ENCODE measurements around the gene TOP2B.

TOP2B gene, protein sequence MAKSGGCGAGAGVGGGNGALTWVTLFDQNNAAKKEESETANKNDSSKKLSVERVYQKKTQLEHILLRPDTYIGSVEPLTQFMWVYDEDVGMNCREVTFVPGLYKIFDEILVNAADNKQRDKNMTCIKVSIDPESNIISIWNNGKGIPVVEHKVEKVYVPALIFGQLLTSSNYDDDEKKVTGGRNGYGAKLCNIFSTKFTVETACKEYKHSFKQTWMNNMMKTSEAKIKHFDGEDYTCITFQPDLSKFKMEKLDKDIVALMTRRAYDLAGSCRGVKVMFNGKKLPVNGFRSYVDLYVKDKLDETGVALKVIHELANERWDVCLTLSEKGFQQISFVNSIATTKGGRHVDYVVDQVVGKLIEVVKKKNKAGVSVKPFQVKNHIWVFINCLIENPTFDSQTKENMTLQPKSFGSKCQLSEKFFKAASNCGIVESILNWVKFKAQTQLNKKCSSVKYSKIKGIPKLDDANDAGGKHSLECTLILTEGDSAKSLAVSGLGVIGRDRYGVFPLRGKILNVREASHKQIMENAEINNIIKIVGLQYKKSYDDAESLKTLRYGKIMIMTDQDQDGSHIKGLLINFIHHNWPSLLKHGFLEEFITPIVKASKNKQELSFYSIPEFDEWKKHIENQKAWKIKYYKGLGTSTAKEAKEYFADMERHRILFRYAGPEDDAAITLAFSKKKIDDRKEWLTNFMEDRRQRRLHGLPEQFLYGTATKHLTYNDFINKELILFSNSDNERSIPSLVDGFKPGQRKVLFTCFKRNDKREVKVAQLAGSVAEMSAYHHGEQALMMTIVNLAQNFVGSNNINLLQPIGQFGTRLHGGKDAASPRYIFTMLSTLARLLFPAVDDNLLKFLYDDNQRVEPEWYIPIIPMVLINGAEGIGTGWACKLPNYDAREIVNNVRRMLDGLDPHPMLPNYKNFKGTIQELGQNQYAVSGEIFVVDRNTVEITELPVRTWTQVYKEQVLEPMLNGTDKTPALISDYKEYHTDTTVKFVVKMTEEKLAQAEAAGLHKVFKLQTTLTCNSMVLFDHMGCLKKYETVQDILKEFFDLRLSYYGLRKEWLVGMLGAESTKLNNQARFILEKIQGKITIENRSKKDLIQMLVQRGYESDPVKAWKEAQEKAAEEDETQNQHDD (N-terminal part only)

DNA sequence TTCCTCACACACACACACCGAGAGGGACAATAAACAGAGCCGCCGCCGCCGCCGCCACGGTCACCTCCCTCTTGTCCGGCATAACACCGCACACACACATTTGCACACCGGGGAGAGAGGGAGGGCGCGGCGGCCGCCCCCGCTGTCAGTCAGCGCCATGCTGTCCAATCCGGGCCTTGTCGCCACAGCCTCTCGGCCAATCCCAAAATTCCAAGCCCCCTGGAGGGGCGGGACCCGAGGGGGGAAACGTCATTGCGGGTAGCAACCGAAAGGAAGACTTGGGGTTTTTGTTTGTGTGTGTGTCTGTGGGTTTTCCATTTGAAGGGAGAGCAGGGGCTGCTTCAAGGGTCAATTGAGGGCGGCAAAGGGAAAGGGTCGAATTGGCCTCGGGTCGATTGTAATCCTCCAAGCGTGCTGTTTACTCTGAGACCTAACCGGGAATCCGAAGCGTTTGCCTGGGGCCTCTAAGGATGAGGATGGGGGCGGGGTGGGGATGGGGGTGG lies at the start of gene TOP2B:
TOP2B (minus strand) TSS at position 96 of the 503 bp plus-strand sequence. CDS start 610 bp downstream, outside the sequence.
- peak; percentile 98 for DNase-seq

DNA sequence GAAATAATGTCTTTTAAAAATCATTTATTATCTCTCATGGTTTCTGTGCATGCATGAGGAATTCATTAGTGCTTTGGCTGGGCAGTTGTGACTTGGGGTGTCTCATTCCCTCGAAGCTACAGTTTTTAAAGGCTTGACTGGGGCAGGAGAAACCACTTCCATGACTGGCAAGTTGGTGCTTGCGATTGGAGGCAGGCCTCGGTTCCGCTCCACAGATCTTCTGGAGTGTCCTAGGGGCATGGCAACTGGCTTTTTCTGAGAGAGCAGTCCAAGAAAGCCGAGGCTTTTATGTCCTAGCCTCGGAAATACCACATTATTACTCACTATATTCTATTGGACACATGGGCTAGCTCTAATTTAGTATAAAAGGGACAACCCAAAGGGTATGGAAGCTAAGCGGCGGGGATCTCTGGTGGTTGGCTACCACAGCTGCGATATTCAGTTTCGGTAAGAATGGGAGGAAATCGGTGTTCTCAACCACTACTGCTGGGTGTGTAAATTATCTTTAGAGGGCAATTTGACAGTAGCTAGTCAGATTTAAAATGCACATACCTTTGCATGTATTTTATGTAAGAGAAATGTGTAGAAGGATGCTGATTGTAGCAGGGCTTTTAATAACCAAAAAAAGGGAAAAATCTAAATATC lies 48.8 kb upstream of the TOP2B start:
- DNase-seq, result no peak

DNA sequence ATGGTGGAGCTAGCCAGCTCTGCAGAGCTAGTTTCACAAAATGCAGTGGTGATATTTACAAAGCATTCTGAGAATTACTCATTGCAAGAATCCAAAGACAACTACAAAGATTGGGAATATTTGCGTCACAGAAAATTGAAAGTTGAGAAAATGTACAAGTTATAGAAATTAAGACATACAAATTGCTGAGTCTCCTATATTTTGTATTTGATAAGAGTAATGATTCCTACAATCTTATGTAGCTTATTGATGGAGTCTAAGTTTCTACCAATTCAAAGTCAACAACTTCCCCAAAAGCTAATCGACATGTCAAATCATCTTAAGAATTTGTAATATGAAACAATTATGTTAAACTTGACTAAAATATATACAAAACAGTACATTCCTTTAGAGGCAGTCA lies 46.4 kb upstream of the TOP2B start:
- no peak for DNase-seq

DNA sequence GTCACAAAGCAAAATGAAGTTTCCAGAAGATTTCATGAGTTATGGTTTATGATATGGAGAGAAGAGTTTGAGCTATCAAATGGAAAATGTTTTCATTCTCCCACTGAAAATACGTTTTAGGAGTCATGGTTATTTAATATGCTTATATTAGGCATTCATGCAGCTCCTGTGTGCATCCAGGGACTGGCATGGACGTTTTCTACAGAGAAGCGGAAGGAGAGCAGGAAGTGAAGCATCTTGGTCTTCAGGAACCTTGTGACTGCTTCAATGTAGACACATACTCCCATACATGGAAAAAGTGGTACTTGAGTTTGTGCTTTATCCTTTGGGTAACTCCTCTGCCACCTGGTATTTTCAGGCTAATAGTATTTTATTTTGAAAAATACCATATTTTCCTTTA lies 43.3 kb upstream of the TOP2B start:
- DNase-seq, result no peak

DNA sequence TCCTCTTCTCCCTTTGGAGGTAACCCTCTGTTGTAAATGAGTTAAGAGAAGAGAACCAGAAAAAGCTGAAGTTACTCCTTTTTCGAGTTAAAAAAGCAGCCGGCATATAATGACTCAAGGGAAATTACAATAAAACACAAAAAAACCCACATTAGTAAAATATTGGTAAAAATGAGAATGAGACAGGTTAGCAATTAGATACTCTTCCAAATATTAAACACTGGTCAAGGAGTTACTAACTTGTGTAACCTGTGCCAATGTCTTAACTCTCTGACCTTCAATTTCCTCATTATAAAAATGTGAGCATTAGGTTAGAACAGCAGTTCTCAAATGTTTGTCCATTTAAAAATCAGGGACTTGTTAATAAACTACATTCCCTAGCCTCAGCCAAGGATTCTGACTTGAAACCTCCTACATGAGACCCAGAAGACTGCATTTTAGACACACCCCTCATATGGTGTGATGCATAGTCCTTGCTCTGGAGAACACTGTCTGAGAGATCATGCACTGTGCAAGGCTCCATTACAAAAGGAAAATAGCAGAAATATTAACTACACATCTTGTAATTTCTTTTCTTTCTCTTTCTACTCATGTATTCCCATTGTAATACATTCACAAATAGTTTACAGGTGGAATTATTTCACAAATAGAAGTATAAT lies 42.7 kb upstream of the TOP2B start:
- DNase-seq, result no peak

DNA sequence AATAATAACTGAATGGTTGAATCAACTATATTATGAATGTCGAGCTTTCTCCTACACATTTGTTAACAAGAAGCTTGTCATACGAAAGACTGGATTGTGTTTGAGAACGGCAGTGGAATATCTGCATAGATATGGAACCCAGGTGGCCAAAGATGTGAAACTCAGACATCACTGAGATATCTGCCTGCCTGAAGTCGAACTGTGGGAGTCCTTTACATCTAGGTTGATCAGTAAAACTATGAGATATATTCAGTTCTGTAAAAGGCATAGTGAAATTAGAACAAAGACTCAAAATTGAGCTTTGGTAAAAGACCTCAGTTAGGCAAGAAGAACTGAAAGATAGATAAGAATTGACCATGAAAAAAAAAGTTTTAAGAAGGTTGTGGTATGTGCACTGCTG lies 41.5 kb upstream of the TOP2B start:
- DNase-seq, result no peak

DNA sequence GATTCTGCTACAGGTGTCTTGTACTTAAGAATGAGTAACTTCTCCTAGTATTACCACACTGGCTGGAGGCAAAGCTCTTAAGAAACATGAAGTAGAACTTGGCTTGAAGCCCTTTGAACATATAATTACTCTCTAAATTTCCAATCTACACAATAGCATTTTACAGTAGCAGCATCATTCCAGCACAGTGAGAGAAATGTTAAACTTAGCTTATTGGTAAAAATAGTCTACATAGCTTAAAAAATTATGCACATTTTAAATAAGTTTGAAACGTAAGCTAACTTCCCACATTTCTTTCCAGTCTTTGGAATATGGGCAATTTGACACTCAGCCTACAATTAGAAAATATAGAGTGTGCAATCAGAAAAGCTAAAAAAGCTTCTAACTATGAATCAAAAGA lies 32.8 kb upstream of the TOP2B start:
- DNase-seq, result no peak

DNA sequence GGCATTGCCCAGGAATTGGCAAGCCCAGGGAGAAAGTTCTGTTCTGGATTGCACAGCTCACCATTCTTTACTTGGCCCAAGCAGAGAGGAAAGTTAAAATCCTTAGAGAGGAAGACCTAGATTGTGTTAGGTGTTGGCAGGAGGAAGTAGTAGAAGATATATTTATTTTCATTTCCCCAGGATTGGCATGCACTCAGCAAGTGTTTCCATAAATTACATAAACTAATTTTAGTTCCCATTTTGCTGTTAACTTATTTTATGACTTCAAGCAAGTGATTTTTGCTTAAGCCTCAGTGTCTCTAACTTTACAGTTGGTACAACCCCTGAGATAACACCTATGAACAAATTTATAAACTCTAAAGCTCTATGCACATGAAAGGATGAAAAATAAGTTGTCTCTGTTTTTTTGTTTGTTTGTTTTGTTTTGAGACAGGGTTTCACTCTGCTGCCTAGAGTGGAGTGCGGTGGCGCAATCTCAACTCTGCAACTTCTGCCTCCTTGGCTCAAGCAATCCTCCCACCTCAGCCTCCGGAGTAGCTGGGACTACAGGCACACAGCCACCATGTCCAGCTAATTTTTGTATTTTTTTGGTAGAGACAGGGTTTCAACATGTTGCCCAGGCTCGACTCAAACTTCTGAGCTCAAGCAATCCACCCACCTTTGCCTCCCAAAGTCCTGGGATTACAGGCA lies 31.2 kb upstream of the TOP2B start:
- DNase-seq, result no peak

DNA sequence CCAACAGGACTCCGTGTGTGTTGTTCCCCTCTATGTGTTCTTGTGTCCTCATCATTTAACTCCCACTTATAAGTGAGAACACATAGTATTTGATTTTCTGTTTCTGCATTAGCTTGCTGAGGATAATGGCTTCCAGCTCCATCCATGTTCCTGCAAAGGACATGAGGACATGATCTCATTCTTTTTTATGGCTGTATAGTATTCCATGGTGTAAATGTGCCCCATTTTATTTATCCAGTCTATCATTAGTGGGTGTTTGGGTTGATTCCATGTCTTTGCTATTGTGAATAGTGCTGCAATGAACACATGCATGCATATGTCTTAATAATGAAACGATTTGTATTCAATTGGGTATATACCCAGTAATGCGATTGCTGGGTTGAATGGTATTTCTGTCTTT lies 28.5 kb upstream of the TOP2B start:
- DNase-seq, result no peak

DNA sequence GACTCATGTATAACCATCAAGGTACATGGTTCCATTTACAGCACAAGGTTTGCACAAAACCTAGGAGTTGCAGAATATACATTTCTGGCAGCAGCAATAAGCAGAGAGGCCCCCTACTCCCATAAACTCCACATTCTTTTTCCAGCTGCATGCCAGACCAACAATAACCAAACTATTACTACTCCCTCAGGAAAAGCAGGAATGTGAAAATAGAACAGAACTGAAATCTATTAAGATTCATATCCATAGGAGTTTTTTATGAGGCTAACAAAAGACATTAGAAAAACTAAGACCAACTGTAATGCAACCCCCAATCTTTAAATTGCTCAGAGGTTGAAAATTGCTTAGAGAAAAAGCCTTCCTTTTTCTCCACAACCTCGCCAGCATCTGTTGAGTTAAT lies 27.6 kb upstream of the TOP2B start:
- DNase-seq, result no peak

DNA sequence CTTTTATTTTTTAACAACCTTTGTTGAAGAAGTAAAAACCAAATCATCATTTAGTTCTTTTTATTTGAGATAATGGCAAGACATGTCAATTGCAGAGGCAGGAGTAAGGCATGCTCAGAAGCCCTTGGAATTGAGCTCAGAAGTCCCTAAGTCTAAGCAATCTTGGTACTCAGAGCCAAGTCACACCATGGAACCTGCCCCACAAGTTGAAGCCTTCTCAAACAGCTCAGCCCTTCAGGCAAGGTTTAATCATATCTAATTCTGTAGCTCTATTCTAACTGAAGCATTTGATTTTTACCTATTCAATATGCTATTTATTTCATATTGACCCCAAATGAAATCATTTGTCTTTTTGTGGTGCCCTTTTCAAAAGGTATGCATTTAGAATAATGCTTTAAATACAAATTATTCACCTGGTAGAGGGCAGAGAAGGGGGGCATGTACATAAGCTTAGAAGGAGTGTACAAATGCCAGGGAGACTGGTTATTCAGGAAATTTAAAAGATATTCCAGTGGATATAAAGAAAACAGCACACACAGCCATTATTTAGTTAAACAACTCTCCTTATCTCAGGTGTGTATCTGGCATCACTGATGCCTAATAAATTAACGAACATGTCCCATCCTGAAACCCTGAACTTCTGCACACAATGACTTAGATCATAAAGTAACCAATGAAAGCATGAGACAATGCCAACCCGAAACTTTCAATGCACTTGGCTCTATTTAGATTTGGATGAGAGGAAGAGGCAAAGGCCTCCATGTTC lies 26.2 kb upstream of the TOP2B start:
- DNase-seq, result no peak

DNA sequence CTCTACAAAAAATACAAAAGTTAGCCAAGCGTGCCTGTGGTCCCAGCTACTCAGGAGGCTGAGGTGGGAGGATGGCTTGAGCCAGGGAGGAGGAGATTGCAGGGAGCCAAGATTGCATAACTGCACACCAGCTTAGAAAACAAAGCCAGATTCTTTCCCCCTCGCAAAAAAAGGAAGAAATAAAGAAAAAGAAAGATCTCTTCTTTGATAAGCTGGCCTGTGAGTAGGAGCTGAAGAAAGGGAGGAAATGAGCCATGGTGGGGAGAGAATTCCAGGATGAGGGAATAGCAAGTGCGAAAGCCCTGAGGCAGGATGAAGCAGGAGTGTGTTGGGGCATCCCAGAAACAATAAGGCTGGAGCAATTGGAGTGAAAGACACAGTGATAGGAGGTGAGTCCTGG lies 24.5 kb upstream of the TOP2B start:
- DNase-seq, result no peak

DNA sequence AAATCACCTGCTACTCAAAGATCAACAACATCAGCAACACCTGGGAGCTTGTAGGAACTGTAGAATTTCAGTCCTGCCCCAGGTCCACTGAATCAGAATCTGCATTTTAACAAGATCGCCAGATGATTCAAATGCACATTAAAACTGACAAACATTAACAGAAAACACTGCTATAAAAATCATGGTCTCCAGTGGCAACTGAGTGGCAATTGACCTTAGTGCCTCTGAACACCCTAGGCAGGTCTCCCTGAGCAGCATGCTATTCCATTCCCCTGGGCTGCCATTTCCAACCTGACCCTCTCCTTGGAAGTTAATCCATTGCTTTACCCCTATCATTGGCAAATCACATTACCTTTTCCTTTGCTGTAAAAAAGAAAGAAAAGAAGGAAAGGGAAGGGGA lies 23.0 kb upstream of the TOP2B start:
- no peak for DNase-seq

DNA sequence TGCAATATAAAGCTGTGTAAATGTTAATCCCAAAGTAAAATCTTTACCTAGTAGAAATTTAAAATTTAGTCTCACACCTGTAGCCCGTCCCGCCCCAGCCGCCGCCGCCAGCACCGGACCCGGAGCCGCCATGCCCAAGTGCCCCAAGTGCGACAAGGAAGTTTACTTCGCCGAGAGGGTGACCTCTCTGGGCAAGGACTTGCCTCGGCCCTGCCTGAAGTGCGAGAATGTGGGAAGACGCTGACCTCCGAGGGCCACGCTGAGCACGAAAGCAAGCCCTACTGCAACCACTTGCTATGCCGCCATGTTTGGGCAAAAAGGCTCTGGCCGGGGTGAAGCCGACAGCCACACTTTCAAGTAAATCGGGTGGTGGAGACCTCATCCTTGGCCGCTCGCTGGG lies 22.1 kb upstream of the TOP2B start:
- DNase-seq, result no peak

DNA sequence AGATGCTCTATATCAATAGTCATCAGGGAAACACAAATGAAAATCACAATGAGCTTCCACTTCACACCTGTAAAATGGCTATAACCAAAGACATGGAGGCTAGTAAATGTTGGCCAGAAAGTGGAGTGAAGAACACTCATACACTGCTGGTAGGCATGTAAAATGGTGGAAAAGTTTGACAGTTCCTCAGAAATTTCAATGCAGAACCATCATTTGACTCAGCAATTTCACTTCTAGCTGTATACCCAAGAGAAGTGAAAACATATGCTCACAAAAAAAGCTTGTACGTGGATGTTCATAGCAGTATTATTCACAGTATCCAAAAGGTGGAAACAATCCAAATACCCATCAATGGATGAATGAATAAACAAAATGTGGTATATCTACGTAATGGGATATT lies 19.2 kb upstream of the TOP2B start:
- DNase-seq, result no peak

DNA sequence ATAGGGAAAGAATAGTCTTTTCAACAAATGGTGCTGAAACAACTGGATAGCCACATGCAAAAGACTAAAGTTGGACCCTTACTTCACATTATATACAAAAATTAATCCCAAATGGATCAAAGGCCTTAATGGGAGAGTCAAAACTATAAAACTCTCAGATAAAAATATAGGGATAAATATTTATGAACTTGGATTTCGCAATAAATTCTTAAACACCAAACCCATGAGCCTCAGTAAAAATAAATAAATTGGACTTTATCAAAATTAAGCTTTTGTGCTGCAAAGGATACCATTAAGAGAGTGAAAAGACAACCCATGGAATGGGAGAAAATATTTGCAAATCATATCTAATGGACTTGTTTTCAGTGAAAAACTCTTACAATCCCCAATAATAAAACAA lies 18.7 kb upstream of the TOP2B start:
- no peak for DNase-seq

DNA sequence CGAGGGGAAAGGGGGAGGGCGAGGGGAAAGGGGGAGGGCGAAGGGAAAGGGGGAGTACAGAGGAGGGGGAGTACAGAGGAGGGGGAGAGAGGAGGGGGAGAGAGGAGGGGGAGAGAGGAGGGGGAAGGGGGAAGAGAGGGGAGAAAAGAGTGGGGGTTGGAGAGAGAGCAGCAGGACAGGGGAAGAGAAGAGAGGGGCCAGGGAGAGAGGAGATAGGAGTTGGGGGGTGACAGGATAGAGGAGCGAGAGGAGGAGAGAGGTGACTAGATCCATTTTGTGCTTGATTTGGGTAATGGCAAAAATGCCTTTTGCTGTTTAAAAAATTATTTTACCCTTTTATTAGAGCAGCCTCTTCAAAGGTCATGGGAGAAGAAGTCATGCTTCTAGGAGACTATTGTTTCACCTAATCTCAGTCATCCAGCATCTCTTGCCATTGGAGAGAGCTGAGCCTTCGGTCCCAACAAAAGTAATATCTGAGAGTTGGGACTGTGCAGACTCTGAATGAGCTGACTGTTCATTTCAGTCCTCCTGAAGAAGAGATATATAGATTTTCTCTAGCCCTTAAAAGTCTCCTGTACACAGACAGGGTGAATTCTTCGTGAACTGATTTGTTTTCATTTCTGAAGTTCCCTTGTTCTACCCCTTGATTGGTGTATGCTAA lies 15.1 kb upstream of the TOP2B start:
- no peak for DNase-seq

DNA sequence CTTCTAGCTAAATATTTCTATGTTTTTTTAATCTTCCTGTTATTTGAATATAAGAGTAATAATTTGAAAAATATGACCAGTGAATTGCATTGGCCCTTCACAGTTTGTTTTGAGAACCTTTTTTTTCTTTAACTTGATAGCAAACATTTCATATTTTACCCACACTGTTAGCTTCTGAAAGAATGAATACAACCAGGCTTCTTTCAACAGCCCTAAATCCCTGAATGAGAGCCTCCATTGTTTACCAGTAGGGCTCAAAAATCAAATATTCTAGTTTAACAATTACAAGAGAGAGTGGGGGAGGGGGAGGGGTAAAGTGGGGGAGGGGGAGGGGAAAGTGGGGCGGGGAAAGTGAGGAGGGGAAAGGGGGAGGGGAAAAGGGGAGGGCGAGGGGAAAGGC lies 14.5 kb upstream of the TOP2B start:
- DNase-seq, result no peak

DNA sequence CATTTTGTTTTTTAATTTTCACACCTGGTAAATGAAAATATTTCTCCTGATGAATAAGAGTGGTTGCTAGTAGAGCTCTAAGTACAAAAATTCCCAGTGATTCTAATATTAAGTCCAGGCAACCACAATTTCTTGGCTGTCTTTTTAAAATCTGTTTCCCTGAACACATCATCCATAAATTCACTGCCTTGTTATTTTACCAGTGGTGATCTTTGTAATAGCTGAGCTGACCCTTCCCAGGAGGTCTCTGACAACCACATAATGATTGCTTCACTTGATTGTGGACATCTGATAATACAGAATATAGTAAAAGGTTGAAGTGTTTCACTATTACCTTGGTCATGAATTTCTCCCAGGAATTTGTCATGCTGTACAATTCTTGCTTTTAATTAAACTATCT lies 13.9 kb upstream of the TOP2B start:
- no peak for DNase-seq

DNA sequence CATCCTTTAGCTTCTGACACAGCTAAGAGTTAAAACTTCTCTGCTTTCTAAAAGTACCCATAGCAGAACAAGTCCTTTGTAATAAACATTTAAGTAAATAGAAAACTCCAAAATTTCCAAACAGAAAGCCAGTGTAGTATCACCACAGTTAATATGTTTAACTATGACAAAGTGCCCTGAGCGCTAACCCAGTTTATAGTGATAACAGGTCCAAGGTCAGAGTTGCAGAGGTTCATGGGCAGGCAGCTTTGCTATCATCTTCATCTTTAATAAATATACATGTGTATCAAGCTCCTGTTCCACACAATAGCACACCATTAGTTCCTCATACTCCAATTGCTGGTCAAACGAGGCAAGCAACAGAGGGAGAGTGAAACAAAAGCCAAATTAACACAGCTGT lies 12.4 kb upstream of the TOP2B start:
- no peak for DNase-seq

All from left hindlimb (tissue), 1 donor.